Suprapubic skin (tissue), 3 donors: ENCODE results near the gene ARX.

Experiments used
- POLR2A ChIP-seq, 2 donors: fragments of 450-650 bp; IDR thresholded peaks; one replicate each; pipeline ENCODE4 v1.6.1; 2017; ENCODE audit warnings: antibody characterized with exemption in 2 of 2, mild to moderate bottlenecking in 2 of 2, moderate library complexity in 2 of 2
- TF ChIP-seq, protein P1 (sequence below), 2 donors: fragments of 200-600 bp in 1 of 2; fragments of 450-650 bp in 1 of 2; sonication (generic) in 1 of 2; IDR thresholded peaks; one replicate each; pipeline ENCODE4 v1.5.1; 2016 to 2019; ENCODE audit warnings: antibody characterized with exemption in 2 of 2, mild to moderate bottlenecking in 1 of 2, moderate library complexity in 1 of 2

DNA sequence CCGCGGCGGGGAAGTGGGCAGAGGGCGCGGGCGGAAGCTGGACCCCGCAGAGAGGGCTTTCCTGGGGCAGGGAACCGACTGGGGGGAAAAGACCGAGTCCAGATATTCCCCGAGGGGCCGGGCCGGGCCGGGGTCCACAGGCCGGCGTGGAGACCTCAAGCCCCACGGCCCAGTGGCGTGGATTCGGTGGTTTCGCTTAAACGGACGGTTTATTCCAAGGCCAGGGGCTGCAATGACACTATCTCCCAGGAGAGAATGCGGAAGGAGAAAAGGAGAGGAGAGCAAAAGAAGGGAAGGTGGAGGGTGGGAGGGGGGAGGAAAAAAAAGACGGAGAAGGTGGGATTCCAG lies 10.8 kb downstream of the ARX start:
- TF ChIP-seq, protein P1, sequence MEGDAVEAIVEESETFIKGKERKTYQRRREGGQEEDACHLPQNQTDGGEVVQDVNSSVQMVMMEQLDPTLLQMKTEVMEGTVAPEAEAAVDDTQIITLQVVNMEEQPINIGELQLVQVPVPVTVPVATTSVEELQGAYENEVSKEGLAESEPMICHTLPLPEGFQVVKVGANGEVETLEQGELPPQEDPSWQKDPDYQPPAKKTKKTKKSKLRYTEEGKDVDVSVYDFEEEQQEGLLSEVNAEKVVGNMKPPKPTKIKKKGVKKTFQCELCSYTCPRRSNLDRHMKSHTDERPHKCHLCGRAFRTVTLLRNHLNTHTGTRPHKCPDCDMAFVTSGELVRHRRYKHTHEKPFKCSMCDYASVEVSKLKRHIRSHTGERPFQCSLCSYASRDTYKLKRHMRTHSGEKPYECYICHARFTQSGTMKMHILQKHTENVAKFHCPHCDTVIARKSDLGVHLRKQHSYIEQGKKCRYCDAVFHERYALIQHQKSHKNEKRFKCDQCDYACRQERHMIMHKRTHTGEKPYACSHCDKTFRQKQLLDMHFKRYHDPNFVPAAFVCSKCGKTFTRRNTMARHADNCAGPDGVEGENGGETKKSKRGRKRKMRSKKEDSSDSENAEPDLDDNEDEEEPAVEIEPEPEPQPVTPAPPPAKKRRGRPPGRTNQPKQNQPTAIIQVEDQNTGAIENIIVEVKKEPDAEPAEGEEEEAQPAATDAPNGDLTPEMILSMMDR (IDR thresholded peaks at IDR 0.05): no peak
- no peak for TF ChIP-seq POLR2A (IDR thresholded peaks at IDR 0.05)
